NB4 (cell line): Measurements from ENCODE around the gene ADAM20.

Source experiments
- CTCF ChIP-seq: IDR thresholded peaks from one replicate; pipeline ENCODE4 v1.5.1; 2012; ENCODE audit warnings: low read depth, low read length
- MAX ChIP-seq: IDR thresholded peaks from 2 replicates; pipeline ENCODE4 v1.6.1; 2011; ENCODE audit warnings: low read depth, low read length
- MYC ChIP-seq: IDR thresholded peaks from 2 replicates; pipeline ENCODE4 v1.6.1; 2011; ENCODE audit warnings: low read depth, low read length
- POLR2A ChIP-seq: IDR thresholded peaks from 2 replicates; pipeline ENCODE4 v1.6.1; 2011; ENCODE audit warnings: mild to moderate bottlenecking; ENCODE audit not compliant: insufficient read length; ENCODE audit errors: extremely low read depth

GRCh38 chr14:70567791-70568190, 33.0 kb upstream of the ADAM20 start:
- TF ChIP-seq CTCF (peak; percentile 62), POLR2A (no peak), MAX (no peak), MYC (no peak)
